Fibroblast of villous mesenchyme (primary cell): Measurements from ENCODE around the gene CPA2. TPM values are rescaled to one million over a fixed set of nuclear protein-coding genes. Genes with fewer than 3 reads are reported as not detected.
"Not testable (repeated sequence)": the region's sequence is repeated elsewhere in the genome, so short reads cannot be mapped to it uniquely, and the experiment has no call there.

Experiments used
- DNase-seq: peaks from one replicate; pipeline ENCODE4 v3.0.0-alpha.2; 2010; ENCODE audit warnings: low read depth
- H3K4me3 ChIP-seq: 2 replicates; pipeline ENCODE4 v1.5.1; 2011; ENCODE audit warnings: low read depth, mild to moderate bottlenecking, low read length
- total RNA-seq: library from RNA; depleted of rRNA; stranded (reverse); fragments of >200 nt; gene quantifications from 2 replicates; pipeline ENCODE4 v1.2.3, GENCODE V29; 2012
- TF ChIP-seq, protein P1 (sequence below): IDR thresholded peaks from 2 replicates; pipeline ENCODE4 v1.5.1; 2012; ENCODE audit warnings: low read depth, mild to moderate bottlenecking, low read length; ENCODE audit not compliant: insufficient read depth

Gene CPA2
- total RNA-seq, result 0.32 TPM in 1 of 2 replicates, not detected in the other

DNA sequence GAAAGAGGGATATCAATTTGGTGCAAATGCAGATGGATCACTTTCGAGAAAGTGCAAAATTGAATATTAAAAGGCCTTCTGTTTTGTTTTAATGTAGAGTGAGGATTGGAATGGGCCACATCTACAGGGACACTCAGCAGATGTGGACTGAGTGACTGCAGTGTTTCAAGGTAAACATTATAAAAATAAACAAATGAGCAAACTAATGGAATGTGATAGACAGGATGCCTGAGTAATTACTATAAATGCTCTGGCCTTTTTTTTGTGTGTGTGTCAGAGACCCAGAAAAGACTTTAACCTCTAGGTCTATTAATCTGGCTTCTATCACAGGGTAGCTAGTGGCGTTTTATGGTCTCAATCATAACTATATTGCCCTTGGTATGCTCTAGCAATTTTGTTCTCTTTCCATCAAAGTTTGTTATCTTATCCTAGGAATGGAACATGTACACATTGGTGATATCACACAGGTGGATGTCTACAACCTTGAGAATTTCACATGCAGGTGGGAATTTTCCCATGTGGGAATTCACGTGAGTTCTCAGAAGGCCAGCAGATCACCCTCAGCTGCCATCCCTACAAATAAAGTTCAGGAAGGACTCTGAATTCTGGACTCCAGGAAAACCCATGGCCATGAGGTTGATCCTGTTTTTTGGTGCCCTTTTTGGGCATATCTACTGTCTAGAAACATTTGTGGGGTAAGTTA is at the start of gene CPA2:
Gene CPA2, plus strand, starts transcription at position 606 of the 703 bp plus-strand sequence. Its CDS starts 19 bp downstream, at position 625.
- DNase-seq, result no peak
- TF ChIP-seq, protein P1, sequence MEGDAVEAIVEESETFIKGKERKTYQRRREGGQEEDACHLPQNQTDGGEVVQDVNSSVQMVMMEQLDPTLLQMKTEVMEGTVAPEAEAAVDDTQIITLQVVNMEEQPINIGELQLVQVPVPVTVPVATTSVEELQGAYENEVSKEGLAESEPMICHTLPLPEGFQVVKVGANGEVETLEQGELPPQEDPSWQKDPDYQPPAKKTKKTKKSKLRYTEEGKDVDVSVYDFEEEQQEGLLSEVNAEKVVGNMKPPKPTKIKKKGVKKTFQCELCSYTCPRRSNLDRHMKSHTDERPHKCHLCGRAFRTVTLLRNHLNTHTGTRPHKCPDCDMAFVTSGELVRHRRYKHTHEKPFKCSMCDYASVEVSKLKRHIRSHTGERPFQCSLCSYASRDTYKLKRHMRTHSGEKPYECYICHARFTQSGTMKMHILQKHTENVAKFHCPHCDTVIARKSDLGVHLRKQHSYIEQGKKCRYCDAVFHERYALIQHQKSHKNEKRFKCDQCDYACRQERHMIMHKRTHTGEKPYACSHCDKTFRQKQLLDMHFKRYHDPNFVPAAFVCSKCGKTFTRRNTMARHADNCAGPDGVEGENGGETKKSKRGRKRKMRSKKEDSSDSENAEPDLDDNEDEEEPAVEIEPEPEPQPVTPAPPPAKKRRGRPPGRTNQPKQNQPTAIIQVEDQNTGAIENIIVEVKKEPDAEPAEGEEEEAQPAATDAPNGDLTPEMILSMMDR, result no peak
- no peak within 1 kb of the TSS for H3K4me3 ChIP-seq

DNA sequence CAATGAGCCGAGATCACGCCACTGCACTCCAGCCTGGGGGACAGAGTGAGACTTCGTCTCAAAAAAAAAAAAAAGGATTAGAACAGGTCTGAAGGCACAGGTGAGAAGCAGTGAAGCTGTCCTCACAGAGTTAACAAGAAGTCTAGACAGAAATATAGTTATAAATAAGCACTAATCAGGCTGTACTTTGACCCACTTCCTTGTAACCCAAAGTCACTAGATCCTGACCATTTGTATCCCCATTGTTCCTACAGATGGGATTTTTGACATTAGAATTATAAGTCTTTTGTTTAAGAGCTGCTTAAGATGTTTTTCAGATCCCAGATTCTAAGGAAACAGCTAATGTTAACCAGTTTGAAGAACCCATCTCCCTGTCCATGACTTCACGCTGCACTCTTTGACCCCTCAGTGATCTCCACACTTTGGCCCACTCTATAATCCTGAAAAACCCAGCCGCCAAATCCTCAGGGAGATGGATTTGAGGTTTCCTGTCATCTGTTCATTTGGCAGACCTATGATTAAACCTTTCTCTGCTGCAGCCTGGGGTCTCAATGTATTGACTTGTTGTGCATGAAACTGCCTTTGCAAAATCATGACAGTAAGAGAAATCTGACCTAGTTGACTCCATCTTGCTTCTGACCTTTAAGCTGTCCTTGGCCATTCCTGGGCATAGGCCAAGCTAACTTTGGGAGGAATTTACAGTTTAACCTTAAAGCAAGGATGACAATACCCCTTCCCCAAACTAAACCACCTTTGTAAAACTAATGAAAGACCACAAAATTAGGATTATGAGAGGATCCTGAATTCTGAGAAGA is 47.6 kb upstream of the CPA2 start:
- no peak overlapping the region for H3K4me3 ChIP-seq
- TF ChIP-seq, protein P1, result no peak
- DNase-seq, result no peak

DNA sequence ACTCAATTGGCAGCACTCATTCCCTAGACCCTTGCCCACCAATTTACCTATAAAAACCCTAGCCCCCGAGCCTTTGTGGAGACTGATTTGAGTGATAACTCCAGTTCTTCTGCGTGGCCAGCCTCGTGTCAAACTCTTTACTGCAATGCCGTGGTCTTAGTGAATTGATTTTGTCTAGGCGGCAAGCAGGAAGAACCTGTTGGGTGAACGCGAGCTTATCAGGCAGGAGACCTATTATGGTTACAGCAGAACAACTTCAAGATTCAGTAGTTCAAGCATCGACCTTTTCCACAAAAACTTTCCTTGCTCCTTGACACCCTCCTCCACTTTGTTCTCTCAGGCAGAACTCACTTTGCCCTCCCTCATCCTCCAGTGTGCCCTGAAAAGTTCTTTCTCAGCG is 46.8 kb upstream of the CPA2 start:
- H3K4me3 ChIP-seq, result no peak overlapping the region
- no peak for DNase-seq
- TF ChIP-seq, protein P1, result no peak

DNA sequence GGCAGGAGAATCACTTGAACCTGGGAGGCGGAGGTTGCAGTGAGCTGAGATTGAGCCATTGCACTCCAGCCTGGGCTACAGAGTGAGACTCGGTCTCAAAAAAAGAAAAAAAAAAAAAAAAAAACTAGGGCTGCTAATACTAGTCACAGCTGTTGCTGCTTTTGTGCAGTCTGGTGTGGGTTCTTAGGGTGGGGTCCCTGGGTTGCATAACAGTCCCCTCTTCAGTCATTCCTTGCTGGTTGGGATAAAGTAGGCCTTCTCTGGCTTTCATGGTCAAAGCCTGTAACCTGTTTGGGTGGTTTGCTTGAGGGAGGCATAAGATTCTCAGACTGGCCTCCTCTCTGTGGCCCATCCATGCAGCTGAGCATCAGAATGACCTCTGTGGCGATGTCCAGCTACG is 44.9 kb upstream of the CPA2 start:
- TF ChIP-seq, protein P1, result no peak
- no peak for DNase-seq
- no peak overlapping the region for H3K4me3 ChIP-seq

DNA sequence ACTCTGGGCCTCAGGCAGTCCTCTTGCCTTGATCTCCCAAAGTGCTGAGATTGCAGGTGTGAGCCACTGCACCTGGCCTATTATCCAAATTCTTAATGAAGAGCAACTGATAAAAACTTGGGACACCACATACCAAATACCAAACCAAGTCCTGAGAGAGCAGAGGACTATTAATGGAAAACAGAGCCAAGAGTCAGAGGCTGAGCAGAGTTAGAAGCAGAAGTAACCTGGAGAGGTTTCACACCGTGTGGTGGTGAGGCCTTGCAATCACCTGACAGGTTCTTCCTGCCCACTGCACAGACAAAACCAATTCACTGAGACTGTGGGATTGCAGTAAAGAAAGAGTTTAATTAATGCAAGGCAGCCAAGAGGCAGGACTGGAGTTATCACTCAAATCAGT is 43.0 kb upstream of the CPA2 start:
- TF ChIP-seq, protein P1, result no peak
- no peak overlapping the region for H3K4me3 ChIP-seq

DNA sequence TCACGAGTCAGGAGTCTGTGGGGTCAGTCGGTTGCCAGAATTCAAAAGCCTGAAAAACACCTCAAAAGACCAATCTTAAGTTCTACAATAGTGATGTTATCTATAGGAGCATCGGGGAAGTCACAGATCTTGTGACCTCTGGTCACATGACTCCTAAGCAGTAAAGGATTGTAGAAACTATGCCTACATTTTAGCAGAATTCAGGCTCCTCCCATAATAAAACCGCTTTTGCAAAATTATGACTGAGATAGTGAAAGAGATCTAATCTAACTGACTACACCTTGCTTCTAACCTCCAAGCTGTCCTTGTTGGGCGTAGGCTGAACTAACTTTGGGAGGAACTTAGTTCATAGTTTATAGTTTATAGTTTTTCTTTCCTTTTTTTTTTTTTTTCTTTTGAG is 42.5 kb upstream of the CPA2 start:
- TF ChIP-seq, protein P1, result no peak
- H3K4me3 ChIP-seq, result no peak overlapping the region
- DNase-seq, result no peak

More for the DNA sequence above, 43.0 kb upstream of the CPA2 start:
- DNase-seq, result no peak

DNA sequence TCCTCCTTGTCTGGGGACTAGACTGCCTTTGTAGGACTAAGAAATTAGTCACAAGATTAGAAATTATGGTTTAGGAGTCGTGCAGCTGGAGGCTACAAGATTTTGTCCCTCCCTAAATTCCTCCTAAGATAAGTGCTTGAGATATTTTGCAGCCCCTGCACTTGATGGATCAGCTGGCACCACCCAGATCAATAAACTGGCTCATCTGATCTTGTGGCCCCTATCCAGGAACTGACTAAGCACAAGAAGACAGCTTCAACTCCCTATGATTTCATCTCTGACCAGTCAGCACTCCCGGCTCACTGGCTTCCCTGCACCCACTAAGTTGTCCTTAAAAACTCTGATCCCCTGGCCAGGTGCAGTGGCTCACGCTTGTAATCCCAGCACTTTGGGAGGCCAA is 41.7 kb upstream of the CPA2 start:
- peak; percentile 98 for DNase-seq
- not testable (repeated sequence) for H3K4me3 ChIP-seq
